ENCODE results near the gene KIF26B. TPM values are rescaled to one million over a fixed set of nuclear protein-coding genes. Genes with fewer than 3 reads are reported as not detected.

Gene KIF26B
- total RNA-seq, 2 donors from 2014 or later, result 0.12 to 0.13 TPM

- ATAC-seq (no peak), DNase-seq (no peak)
- intact Hi-C loops (cut with DNase I), result no loop called here
These were observed 332.1 kb downstream of the KIF26B start for GRCh38 chr1:245486775-245487470.

DNA sequence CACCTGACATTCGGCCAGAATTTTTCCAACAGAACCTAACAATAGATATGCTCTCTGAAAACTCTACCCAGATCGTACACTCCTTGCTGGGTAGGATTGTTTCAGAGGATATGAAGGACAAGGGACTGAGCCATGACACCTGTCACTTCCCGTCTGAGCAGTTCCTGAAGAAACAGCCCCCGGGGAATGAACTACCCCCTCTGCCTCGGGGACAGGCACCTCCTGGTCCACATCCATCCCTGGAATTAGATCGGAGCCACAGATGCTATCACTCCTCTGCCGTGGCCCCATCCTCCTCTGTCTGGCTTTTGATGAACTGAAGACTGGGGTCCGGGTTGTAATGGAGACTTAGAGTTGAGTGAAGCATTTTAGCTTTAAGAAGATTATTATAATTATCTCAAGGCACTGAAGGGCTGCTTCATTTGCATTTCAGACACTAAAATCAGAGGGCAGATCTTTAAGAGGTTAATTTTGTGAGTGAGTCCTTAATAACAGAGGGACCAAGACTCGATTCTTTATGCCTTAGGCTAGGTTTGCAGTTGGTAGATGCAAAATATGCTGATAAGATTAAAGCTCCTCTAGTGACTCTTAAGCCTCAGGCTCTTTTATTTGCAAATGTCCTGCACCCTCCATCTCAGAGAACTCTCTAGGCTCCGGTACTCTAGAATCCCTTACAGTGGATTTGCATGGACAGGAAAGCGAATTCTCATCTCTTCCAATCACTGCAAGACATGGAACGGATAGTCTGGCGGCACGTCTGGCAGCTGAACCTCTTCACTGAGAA, 333.8 kb downstream of the KIF26B start:
- intact Hi-C loops (cut with DNase I), result no loop called here
- ATAC-seq, result no peak
- DNase-seq, result no peak

GRCh38 chr1:245489838-245490237, 335.1 kb downstream of the KIF26B start:
- DNase-seq (no peak), ATAC-seq (no peak)
- intact Hi-C loops (cut with DNase I), result no loop called here

DNA sequence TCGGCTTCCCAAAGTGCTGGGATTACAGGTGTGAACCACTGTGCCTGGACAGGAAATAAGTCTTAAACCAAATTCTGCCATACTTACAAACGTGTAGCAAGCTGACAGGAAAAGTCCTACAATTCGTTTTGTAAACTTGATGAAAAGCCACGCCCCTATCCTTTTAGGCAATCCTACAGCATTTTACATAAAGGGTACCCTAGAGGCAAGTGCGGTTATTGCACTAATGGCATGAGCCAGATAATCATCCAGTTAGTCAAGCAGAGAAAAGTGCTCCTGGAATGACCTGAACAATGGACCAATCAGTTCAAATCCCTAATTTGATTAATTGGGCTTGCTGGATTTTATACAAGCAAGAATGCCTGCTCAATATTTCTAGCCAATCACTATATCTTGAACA, 338.2 kb downstream of the KIF26B start:
- intact Hi-C loops (cut with DNase I), result no loop called here
- ATAC-seq, result no peak

DNA sequence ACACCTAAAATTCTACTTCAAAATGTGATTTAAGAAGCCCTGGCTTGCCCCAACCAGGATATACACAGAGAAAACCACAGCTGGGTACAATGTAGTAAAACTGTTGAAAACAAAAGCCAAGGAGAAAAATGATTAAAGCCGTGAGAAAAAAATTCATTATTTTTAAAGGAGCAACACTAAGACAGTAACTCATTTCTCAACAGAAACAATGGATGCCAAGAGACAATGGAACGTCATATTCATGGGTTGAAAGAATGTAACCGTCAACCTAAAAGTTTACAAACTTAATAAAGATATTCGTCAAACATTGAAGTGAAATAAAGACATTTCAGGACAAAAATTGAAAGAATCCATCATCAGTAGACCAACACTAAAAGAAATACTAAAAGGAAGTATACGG, 340.9 kb downstream of the KIF26B start:
- ATAC-seq, result no peak
- intact Hi-C loops (cut with DNase I), result no loop called here
- DNase-seq, result no peak

More for the DNA sequence above, 338.2 kb downstream of the KIF26B start:
- no peak for DNase-seq

GRCh38 chr1:245500546-245500945, 345.8 kb downstream of the KIF26B start:
- intact Hi-C loops (cut with DNase I), result no loop called here
- no peak for ATAC-seq

GRCh38 chr1:245501633-245502032, 346.8 kb downstream of the KIF26B start:
- intact Hi-C loops (cut with DNase I), result no loop called here
- no peak for ATAC-seq

More at GRCh38 chr1:245500546-245500945, 345.8 kb downstream of the KIF26B start:
- DNase-seq, result no peak

GRCh38 chr1:245503548-245503947, 348.8 kb downstream of the KIF26B start:
- no peak for ATAC-seq
- intact Hi-C loops (cut with DNase I), result no loop called here
- DNase-seq, result no peak

More at GRCh38 chr1:245501633-245502032, 346.8 kb downstream of the KIF26B start:
- no peak for DNase-seq

- no peak for ATAC-seq
- intact Hi-C loops (cut with DNase I), result no loop called here
- no peak for DNase-seq
These were observed 355.4 kb downstream of the KIF26B start for GRCh38 chr1:245510144-245510543.

GRCh38 chr1:245512181-245512888, 357.6 kb downstream of the KIF26B start:
- DNase-seq (no peak), ATAC-seq (peak in 1 of 2 donors; percentile 50)
- intact Hi-C loops (cut with DNase I), result no loop called here

DNA sequence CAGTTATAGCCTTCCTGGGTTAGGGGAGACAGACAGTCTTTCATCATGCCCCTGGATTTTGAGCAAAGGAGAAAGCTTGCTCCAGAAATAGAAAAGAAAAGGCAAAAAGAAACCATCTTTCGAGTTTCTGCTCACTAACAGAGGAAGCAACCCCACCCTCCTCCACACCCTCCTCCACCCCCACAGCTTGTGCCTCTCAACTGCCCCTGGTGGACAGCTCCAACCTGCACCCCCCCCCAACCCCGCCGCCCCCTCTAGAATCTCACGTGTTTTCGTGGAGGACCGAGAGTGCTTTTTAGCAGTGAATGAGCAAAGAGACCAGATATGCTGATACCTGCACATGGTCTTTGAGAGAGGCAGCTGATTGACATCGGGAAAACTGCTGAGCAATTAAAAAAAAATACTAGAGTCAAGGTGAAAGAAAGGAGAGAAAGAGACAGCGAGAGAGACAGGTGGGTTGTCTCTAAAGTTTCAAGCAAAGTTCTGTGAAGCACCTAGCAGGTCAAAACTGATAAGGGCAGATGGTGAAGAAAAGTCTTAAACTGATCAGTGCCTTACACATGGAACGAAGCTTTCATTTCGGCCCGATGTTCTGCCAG, 358.3 kb downstream of the KIF26B start:
- ATAC-seq, result peak in 1 of 2 donors; percentile 62

DNA sequence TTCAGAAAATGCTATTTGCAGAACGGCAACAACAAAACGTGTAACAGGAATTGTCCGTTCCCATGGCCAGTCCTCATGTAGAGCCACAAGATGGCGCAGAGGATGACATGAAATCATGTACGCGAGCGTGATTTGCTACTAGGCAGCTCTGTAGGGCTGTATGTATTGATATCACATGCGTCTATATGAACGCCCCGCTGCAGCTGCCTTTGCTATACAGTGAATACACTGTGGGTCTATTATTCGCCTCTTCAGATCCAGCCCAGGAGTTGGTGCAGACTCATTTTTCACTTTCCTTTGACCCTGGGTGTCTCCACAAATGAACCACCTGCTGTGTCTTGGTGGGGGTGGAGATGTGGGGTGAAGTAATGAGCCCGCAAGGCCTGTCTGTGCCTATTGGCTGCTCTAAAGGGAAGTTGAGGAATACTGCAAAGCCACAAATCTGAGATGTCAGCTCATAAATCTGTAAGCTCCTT, 361.5 kb downstream of the KIF26B start:
- DNase-seq, result no peak
- no peak for ATAC-seq

More for the DNA sequence above, 358.3 kb downstream of the KIF26B start:
- no peak for DNase-seq
- intact Hi-C loops (cut with DNase I), result no loop called here

GRCh38 chr1:245520611-245521010, 365.8 kb downstream of the KIF26B start:
- DNase-seq (no peak), ATAC-seq (no peak)
- intact Hi-C loops (cut with DNase I), result no loop called here

More for the DNA sequence above, 361.5 kb downstream of the KIF26B start:
- intact Hi-C loops (cut with DNase I), result no loop called here

DNA sequence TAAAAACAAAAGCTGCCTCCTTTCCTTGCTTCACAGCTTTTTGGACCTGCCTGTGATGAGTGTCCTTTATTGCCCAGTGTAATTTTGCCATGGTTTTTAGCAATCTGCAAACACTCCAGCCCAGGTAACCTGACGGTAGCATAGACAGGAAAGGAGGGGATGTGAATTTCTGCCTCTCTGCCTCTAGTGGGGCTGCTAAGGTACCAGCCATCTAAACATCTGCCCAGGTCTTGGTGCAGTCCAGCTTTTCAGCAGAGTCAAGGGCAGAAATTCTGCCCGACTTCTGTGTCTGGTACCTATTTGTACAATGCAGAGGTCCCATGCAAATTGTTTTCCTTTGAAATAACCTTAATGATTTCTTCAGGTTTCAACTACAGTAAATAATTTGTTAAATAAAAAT, 371.4 kb downstream of the KIF26B start:
- DNase-seq, result no peak
- intact Hi-C loops (cut with DNase I), result no loop called here
- ATAC-seq, result no peak

DNA sequence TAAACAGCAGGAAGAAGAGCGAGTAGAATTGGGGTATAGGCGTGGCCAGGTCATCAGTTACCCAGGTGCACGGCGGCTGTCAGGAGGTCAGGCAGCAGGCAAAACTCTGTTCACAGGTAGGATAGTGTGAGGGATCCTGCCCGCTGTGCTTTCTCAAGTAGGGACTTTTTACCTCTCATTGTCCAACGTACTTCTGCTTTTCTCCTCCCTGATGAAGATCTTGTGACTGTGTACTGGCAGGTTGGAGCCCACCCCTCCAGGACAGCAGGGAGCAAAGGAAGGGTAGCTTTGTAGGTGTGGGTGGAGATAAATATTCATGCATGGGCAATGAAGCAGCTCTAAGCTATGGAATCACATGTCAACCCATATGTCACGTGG, 373.5 kb downstream of the KIF26B start:
- intact Hi-C loops (cut with DNase I), result no loop called here
- ATAC-seq (no peak), DNase-seq (no peak)

GRCh38 chr1:245530937-245531336, 376.2 kb downstream of the KIF26B start:
- DNase-seq (no peak), ATAC-seq (no peak)
- intact Hi-C loops (cut with DNase I), result no loop called here

GRCh38 chr1:245537992-245538391, 383.2 kb downstream of the KIF26B start:
- intact Hi-C loops (cut with DNase I), result no loop called here
- ATAC-seq (no peak), DNase-seq (no peak)

- ATAC-seq, result no peak
These were observed 383.9 kb downstream of the KIF26B start for GRCh38 chr1:245538671-245539070.

GRCh38 chr1:245541369-245541768, 386.6 kb downstream of the KIF26B start:
- no peak for ATAC-seq
- intact Hi-C loops (cut with DNase I), result no loop called here
- DNase-seq, result no peak

More at GRCh38 chr1:245538671-245539070, 383.9 kb downstream of the KIF26B start:
- DNase-seq, result no peak
- intact Hi-C loops (cut with DNase I), result no loop called here
